HT-29 (cell line): ENCODE results near the gene FBXO27. TPM values are rescaled to one million over a fixed set of nuclear protein-coding genes. Genes with fewer than 3 reads are reported as not detected.
"Not testable (repeated sequence)": the region's sequence is repeated elsewhere in the genome, so short reads cannot be mapped to it uniquely, and the experiment has no call there.

Experiments used
- DNase-seq: peaks from one replicate; pipeline ENCODE4 v3.0.0-alpha.2; 2015; ENCODE audit warnings: low spot score
- total RNA-seq: library from RNA; depleted of rRNA; stranded (reverse); fragments of >200 nt; shearing (Covaris generic); gene quantifications from 2 replicates; pipeline ENCODE4 v1.2.3, GENCODE V29; 2014

Gene FBXO27
- total RNA-seq, 1 experiment from 2014 or later, result not detected

DNA sequence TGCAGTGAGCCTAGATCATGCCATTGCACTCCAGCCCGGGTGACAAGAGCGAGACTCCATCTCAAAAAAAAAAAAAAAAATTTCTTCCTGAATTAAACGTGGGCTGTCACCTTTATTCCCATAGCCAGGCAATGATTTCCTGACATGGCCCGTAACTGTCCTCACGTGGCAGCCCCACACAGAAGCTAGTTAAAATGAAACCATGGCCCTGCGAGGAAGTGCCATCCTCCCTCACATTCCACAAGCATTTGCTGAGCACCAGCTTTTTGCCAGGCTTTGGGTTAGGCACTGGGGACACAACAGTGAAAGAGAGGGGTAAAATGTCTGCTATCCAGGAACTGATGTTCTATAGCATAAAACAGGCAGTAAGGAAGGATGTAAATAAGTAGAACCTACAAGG, 13.2 kb upstream of the FBXO27 start:
- no peak for DNase-seq

DNA sequence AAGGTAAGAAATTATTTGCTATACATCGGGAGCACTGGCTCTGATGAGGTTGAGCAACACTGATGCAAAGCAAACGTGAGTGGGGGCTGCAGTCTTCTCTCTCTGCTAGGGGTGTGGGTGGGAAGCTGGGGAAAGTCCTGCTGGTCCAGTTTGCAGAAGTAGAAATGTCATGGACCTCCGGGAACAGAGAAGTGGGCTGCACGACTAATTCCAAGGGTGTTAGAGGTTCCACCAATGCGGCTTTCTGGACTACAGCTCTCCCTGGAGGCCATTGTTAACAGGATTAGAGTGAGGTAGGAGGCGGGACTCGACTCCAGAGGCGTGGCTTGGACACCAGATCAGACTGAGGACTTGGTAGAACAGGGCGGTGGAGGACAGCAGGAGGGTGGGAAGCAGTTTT, 5.7 kb upstream of the FBXO27 start:
- peak; percentile 83 for DNase-seq

DNA sequence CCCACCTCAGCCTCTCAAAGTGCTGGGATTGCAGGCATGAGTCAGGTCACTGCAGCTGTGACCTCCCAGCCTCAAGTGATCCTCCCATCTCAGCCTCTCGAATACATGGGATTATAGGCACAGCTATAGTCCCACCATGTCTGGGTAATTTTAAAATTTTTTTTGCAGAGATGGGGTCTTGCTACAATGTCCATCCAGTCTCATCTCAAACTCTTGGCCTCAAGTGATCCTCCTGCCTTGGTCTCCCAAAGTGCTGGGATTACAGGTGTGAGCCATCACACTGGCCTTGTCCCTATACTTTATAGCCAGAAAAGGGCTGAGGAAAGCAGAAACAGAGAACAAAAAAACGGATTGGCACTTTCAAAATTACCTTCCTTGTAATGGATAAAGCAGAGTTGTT, 4.8 kb upstream of the FBXO27 start:
- DNase-seq, result no peak

DNA sequence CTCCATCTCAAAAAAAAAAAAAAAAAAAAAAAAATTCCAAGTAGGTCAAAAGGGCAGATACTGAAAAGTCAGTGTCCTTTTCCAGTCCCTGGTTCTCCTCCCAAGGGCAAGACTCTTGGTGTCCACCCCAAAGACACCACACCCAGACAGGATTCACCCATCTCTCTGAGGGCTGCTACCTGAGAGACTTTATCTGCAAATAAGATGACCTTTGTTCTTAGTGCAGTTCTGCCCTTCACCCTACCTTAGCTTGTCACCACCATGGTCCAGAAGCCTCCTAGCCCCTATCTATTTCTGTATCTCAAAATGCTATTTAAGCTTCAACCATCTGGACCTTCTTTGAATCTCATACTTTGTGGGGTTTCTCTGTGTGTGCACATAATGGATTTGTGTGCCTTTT, 4.2 kb upstream of the FBXO27 start:
- DNase-seq, result no peak

DNA sequence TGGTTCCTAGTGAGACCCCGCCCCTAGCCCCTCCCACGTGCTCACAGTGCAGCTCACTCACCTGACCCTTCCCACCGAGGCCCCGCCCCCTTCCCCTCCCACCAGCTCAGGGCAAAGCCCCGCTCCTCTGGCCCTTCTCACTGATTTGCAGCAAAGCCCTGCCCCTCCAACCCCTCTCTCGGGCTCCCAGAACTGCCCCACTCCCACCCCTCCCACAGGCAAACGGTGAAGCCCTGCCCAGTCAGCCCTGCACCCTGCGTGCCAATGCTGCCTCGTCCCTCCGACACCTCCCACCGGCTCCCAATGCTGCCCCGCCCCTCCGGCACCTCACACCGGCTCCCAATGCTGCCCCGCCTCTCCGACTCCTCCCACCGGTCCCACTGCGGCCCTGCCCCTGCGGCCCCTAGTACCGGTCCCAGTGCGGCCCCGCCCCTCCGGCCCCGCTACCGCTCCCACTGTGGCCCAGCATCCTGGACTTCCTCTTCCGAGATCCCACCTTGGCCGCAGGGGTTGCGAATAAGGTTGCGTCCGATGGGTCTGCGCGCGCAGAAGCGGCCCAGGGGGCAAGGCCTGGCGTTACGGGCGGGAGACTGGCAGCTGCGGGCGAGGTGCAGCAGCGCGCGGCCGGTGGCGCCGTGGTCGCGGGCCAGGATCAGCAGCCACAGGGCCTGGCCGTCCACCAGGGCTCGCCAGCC, 834 bp downstream of the FBXO27 start:
- peak; percentile 87 for DNase-seq

DNA sequence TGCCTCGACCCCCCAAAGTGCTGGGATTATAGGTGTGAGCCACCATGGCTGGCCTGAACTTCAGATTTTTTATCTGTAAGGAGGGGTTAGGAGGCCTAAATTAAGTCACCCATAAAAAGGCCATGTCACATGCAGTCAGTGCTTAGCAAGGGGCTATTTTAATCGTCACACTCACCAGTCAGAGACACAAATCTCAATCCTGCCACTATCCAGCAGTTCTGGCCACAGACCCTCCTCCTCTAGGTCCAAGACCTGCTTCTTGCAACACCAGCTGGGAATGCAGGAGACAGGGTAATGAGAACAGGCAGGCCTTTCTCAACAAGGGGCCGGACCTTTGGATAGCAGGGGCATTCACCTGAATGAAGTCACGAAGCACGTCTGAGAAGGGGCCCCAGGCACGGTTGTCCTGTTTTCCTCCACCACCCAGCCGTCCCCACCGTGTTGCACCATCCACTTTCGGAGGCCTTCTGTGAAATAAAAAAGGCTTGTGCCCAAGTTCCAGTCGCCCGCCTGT, 1.4 kb downstream of the FBXO27 start:
- no peak for DNase-seq

DNA sequence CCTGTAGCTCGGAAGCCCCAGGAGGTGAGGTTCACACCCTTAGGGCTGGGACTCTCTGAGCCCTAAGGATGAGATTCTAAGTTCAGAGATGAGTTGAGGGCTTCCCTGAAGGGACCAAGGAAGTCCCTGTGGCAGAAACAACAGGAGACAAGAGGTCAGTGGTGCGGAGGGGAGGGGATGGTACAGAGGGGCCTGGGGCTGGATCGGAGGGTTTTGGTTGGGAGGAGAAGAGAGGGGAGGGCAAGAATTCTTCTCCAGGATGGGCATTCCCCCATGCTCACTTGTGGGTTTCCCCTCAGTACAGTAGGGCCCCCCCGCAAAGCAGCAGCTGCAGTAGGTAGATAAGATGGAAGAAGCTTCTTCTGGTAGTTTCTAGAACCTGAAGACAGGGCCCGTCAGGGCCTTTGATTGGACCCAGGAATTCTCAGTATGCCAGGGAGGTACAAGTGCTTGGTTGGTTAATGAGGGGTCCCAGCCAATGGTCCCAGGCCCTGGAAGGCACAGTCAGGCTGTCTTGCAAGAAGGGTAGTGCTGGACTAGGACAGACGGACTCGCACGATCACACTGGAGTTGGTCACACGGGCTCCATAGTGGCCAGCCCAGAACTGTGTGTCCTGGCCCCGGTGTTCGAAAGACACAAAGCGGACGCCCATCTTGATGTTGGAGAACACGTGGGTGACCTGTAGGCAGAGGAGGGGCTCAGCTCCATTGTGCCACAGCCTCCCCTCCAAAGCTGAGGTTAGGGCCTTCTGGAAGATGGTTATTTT, 7.3 kb downstream of the FBXO27 start:
- DNase-seq, result no peak

DNA sequence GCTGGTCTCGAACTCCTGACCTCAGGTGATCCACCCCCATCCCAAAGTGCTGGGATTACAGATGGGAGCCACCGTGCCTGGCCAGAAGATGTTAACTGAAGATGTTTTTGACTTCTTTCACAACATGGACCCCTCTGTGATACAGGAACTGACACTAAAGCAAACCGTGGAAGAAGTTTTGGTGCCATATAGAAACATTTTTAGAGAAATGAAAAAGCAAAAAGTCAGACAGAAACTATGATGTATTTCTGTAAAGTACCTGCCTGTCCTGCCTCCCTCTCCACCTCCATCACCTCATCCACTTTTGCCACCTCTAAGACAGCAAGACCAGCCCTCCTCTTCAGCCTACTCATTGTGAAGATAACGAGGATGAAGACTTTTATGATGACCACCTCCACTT, 11.3 kb downstream of the FBXO27 start:
- DNase-seq, result no peak

DNA sequence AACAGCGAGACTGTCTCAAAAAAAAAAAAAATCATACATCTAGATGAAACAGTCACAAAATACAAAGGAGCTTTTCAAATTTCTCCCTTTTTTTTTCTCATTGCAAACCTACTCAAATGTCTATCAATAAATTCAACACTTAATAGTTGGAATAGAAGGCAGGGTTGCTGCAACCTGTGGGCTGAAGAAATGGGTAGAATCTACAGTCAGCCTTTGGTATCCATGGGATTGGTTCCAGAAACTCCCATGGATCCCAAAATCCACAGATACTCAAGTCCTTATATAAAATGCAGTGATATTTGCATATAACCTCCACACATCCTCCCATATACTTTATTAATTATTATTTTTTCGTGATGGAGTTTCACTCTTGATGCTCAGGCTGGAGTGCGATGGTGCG, 14.7 kb downstream of the FBXO27 start:
- DNase-seq, result no peak

DNA sequence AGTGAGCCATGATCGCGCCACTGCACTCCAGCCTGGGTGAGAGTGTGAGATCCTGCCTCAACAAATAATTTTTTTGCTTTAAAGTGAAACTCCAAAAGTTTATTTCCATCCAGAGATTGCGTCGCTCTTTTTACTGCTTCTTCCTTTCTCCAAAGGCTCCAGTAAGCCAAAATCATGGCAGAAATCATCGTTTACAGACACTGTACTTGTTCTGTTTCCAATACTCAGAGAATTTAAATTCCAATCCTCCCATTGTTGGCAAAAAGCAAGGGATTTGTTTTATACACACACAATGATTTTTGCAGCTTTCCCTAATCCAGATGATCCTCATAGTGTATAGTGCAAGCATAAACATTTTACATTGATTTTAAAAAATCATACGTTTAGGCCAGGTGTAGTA, 15.3 kb downstream of the FBXO27 start:
- no peak for DNase-seq

DNA sequence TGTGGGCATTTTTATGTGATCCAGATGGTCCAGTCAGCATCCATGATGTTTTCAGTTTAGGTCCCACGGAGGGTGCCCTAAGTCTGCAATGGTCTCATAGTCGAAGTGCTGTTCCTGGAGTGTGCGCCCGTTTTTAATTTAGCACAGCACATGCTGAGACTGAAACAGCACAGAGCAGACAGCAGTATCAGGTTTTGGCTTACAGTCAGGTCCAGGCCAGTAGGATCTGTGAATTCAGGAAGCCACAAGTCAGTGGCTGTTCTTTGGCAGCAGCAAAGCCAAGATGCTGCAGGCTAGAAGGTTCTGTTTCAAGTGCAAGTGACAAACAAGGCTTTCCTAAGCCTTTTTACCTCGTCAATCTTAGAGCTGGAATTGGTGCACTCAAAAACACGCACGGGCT, 18.3 kb downstream of the FBXO27 start:
- no peak for DNase-seq

DNA sequence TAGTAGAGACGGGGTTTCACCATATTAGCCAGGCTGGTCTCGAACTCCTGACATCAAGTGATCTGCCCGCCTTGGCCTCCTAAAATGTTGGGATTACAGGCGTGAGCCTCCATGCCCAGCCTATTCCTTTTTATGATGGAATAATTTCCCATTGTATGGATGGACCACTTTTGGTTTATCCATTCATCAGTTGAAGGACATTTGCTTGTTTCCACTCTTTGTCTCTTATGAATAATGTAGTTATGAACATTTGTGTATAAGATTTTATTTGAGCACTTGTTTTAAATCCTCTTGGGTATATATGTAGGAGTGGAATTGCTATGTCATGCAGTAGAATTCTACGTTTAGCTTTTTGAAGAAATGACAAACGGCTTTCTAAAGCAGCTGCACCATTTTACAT, 23.3 kb downstream of the FBXO27 start:
- no peak for DNase-seq

DNA sequence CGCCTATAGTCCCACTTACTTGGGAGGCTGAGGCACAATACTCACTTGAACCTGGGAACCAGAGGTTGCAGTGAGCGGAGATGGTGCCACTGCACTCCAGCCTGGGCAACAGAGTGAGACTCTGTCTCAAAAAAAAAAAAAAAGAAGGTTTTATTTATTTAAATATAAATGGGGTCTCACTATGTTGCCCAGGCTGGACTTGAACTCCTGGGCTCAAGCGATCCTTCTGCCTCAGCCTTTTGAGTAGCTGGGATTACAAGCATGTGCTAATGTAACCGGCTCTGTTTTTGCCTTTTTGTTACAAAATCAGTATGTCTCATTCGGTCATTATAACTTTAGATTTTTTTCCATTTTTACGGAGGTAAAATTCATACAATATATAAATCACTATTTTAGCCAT, 24.2 kb downstream of the FBXO27 start:
- DNase-seq, result no peak

DNA sequence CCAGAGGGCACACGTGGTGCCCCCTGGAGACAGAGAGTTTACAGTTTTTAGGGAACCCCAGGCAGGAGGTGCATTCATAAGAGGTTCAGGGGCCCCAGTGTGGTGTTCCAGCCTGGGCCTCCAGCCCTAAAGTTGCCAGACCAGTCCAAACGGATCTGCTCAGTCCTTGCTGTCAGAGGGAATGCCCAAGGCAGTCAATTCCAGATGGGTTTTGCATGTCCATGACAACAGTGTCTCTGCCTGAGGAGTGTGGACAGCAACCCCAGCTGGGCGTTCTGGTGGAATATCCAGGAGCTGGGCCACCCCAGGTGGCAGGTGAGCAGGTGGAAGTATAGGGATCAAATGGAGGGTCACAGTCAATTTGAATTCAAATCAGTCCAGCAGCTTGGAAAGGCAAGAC, 25.3 kb downstream of the FBXO27 start:
- no peak for DNase-seq

DNA sequence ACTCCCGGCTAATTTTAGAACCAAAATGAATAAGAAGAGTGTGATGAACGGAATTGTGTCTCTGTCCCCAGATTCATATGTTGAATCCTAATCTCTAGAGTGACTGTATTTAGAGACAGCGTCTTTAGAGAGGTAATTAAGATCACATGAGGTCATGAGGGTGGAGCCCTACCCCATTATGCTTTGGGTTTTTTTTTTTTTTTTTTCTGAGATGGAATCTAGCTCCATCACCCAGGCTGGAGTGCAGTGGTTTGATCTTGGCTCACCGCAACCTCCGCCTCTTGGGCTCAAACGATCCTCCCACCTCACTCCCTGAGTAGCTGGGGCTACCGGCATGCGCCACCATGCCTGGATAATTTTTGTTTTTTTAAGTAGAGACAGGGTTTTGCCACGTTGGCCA, 27.9 kb downstream of the FBXO27 start:
- DNase-seq, result no peak

DNA sequence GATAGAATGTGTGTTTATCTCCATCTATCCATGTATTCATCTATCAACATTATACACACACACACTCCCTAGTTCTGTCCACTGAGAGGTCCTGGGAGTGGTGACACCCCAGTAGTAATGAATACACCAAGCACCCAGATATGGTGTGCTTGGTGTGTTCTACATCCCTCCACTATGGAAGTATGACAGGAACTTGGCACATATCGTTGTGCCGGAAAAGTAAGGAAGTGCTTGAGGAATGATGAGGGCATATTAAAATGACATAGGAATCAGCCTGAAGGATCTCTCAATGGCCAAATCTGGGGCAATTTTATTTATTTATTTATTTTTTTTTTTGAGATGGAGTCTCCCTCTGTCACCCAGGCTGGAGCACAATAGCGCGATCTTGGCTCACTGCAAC, 28.6 kb downstream of the FBXO27 start:
- DNase-seq, result no peak

DNA sequence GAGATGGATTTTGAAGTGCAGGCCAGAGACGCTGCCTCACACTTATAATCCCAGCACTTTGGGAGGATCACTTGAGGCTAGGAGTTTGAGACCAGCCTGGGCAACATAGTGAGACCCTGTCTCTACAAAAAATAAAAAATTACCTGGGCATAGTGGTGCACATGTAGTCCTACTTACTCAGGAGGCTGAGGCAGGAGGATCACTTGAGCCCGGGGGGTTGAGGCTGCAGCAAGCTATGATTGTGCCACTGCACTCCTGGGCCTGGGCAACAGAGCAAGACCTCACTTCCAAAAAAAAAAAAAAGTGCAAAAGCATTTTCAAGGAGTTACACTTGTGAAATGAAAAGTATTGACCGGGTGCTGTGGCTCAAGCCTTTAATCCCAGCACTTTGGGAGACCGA, 29.2 kb downstream of the FBXO27 start:
- no peak for DNase-seq

DNA sequence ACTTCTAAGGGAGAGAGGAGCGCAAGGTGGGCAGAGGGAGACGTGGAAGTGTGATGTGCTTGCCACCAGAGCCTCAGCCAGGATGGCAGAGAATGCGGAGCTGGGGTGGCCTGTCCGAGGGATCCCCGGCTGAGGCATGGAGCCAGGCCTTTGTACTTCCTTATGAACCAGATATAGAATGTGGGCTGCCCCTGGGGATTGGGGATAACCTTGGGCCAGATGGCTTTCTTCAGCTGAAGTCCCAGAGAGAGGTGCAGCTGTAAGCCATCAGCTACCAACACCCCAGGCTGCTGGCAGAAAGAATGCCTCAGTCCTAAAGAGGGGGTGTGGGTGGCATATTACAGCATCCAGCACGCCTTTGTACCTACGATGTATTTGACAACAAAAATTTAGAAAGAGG, 31.3 kb downstream of the FBXO27 start:
- DNase-seq, result no peak

DNA sequence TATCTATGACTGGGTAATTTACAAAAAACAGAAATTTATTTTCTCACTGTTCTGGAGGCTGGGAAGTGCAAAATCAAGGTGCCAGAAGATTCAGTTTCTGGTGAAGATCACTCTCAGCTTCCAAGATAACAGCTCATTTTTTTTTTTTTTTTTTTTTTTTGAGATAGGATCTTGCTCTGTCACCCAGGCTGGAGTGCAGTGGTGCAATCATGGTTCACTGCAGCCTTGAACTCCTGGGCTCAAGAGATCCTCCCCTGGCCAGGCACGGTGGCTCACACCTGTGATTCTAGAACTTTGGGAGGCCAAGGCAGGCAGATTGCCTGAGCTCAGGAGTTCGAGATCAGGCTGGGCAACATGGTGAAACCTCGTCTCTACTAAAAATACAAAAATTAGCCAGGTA, 34.8 kb downstream of the FBXO27 start:
- DNase-seq, result not testable (repeated sequence)

DNA sequence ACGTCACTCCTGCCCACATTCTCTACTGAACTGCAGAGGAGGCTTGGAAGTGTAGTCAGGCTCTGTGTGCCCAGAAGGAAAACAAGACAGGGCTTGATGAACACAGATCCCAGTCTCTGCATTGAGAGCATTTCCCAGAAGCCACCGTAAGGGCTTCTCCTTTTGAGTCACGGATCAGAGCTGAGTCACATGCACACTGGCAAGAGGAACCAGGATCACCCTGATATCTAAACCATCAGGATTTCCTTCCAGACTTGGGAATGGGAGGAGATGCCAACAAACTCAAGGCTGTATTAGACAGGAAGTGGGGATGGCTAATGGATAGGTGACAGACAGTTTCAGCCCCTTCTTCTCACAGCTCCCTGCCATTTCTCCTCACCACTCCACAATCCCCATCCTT, 39.1 kb downstream of the FBXO27 start:
- peak; percentile 55 for DNase-seq

DNA sequence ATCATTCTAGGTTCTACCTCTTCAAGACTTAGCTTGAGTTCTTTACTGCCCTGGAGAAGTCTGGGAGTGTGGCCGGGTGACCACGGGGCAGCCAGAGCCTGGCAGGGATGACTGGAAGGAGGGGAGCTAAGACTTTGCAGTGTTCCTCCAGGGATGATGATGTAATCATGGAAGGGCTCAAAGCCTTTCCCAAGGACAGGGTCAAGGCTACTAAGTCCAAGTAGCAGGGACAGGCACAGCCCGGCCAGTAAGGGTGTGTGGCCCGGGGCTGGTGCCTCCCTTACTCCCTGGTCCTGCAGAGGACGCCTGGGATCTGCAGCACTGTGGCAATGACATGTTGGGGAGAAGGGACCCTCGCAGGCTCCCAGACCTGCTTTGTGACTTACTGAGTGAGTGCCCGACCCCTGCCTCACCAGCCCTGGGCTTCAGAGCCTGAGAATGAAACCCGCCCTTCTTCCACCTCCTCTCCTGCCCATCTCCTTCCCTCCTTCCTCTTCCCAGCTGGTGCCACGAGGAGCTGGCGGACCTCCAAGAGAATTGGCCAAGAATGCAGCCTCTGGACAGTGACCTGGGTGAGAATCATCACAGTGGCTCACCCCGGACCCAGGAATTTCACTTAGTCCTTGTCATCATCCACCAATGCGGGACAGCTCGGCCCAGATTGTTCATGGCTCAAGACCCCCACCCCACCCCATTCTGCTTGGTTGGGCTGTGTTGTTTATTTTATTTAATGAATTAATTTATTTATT, 41.2 kb downstream of the FBXO27 start:
- DNase-seq, result no peak

DNA sequence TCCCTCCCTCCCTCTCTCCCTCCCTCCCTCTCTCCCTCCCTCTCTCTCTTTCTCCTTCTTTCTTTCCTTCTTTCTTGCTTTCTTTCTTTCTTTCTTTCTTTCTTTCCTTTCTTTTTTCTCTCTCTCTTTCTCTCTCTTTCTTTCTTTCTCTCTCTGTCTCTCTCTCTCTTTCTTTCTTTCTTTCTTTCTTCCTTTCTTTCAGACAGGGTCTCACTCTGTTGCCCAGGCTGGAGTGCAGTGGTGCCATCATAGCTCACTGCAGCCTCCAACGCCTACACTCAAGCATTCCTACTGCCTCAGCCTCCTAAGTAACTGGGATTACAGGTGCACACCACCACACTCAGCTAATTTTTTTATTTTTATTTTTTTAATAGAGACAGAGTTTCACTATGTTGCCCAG, 42.7 kb downstream of the FBXO27 start:
- DNase-seq, result not testable (repeated sequence)
